GM12865 (cell line): ENCODE data around the gene MAN1A1.

Source experiments
- DNase-seq: peaks from one replicate; pipeline ENCODE4 v3.0.0; 2010; ENCODE audit warnings: low read depth
- H3K4me3 ChIP-seq: 2 replicates; pipeline ENCODE4 v1.5.1; 2011; ENCODE audit warnings: mild to moderate bottlenecking, low read depth, low read length, control low read depth
- CTCF ChIP-seq: IDR thresholded peaks from 2 replicates; pipeline ENCODE4 v1.5.1; 2011; ENCODE audit warnings: low read length, control low read depth, low read depth, inconsistent platforms; ENCODE audit not compliant: insufficient read depth; ENCODE audit errors: missing control alignments

The MAN1A1 gene

GRCh38 chr6:119340796-119341487 lies 8.6 kb downstream of the MAN1A1 start:
- no peak for DNase-seq
- no peak for TF ChIP-seq CTCF
- no peak overlapping the region for H3K4me3 ChIP-seq

GRCh38 chr6:119339941-119340456 lies 9.6 kb downstream of the MAN1A1 start:
- H3K4me3 ChIP-seq: no peak overlapping the region

GRCh38 chr6:119337762-119338161 lies 11.8 kb downstream of the MAN1A1 start:
- H3K4me3 ChIP-seq: no peak overlapping the region
- no peak for TF ChIP-seq CTCF
- no peak for DNase-seq

More at GRCh38 chr6:119339941-119340456, 9.6 kb downstream of the MAN1A1 start:
- no peak for DNase-seq
- no peak for TF ChIP-seq CTCF

GRCh38 chr6:119337252-119337651 lies 12.3 kb downstream of the MAN1A1 start:
- H3K4me3 ChIP-seq: no peak overlapping the region

GRCh38 chr6:119334535-119335264 lies 14.9 kb downstream of the MAN1A1 start:
- H3K4me3 ChIP-seq: no peak overlapping the region
- no peak for DNase-seq
- TF ChIP-seq CTCF: no peak

More at GRCh38 chr6:119337252-119337651, 12.3 kb downstream of the MAN1A1 start:
- no peak for TF ChIP-seq CTCF
- no peak for DNase-seq

GRCh38 chr6:119333707-119334295 lies 15.8 kb downstream of the MAN1A1 start:
- no peak overlapping the region for H3K4me3 ChIP-seq
- peak; percentile 51 for DNase-seq
- peak; percentile 47 for TF ChIP-seq CTCF
